ENCODE results near the gene TCP11. TPM values are rescaled to one million over a fixed set of nuclear protein-coding genes. Genes with fewer than 3 reads are reported as not detected.

Gene TCP11
- total and polyA plus RNA-seq, 2 donors (not counting 1 experiment from before 2014, with no cell fraction given): not detected

DNA sequence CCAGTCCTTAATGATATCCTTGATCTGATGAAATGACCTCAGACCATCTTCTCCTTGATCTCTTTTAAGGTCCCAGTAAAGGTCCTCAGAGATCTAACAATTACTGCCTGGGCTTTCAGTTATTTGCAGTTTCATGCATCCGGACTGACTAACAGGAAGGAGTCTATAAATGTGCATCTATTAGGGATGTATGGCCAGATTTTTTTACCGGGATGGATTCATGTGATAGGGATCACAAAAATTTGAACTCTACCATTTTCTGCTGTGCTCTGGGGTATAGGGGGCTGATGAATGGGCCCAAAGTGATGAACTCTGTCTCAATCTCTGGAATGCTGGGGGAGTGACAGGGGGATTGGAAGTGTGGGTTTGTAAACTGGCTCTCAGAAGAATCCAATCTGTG lies 36.5 kb upstream of the TCP11 start:
- no peaks in the 10 kb centered on the region for H3K36me3 ChIP-seq (replicated peaks in 1 of 2; ENCODE audit: control extremely low read depth in 1 of 2, control insufficient read depth in 1 of 2, extremely low read depth in 1 of 2, insufficient read depth in 2 of 2, low read length in 1 of 2)
- DNase-seq: no peak
- TF ChIP-seq EZH2 (IDR thresholded peaks at IDR 0.05; ENCODE audit: borderline replicate concordance, insufficient read depth, low read depth, low read length, poor library complexity, severe bottlenecking): no peak
- TF ChIP-seq, protein P1, sequence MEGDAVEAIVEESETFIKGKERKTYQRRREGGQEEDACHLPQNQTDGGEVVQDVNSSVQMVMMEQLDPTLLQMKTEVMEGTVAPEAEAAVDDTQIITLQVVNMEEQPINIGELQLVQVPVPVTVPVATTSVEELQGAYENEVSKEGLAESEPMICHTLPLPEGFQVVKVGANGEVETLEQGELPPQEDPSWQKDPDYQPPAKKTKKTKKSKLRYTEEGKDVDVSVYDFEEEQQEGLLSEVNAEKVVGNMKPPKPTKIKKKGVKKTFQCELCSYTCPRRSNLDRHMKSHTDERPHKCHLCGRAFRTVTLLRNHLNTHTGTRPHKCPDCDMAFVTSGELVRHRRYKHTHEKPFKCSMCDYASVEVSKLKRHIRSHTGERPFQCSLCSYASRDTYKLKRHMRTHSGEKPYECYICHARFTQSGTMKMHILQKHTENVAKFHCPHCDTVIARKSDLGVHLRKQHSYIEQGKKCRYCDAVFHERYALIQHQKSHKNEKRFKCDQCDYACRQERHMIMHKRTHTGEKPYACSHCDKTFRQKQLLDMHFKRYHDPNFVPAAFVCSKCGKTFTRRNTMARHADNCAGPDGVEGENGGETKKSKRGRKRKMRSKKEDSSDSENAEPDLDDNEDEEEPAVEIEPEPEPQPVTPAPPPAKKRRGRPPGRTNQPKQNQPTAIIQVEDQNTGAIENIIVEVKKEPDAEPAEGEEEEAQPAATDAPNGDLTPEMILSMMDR (IDR thresholded peaks at IDR 0.05): no peak
- no CpG with 5 or more reads among the region's 2 CpGs for WGBS (ENCODE audit: insufficient coverage)
- Mint-ChIP-seq H3K4me1 (no peaks in the 10 kb centered on the region), H3K9me3 (ENCODE audit: insufficient read depth) (no peaks in the 10 kb centered on the region), H3K27me3 (peaks cover 22% of the 10 kb centered on the region), H3K4me3 (no peak overlapping the region), H3K27ac (no peak overlapping the region)
- no peak overlapping the region for H3K27ac ChIP-seq (ENCODE audit: low read length in 2 of 2)
- POLR2A ChIA-PET: no interaction called here
- H3K4me1 ChIP-seq (ENCODE audit: control insufficient read depth in 2 of 2, insufficient read depth in 2 of 2, low read length in 2 of 2): no peaks in the 10 kb centered on the region
- H3K9ac ChIP-seq (ENCODE audit: low read length): no peak overlapping the region
- no peak overlapping the region for H3K4me2 ChIP-seq (replicated peaks; ENCODE audit: low read depth, low read length, poor library complexity, severe bottlenecking)
- H4K20me1 ChIP-seq (ENCODE audit: control insufficient read depth, insufficient read depth, low read length, poor library complexity, severe bottlenecking): no peaks in the 10 kb centered on the region
- intact Hi-C loops (cut with micrococcal nuclease): no loop called here
- H3K79me2 ChIP-seq (ENCODE audit: control insufficient read depth, insufficient read depth, low read length): no peaks in the 10 kb centered on the region
- no peak overlapping the region for H2AFZ ChIP-seq (ENCODE audit: insufficient read depth, low read depth, low read length, poor library complexity, severe bottlenecking)
- CTCF ChIA-PET: no interaction called here
- H3K9me3 ChIP-seq (ENCODE audit: control extremely low read depth in 1 of 3, control insufficient read depth in 2 of 3, insufficient read depth in 1 of 3, low read length in 2 of 3): no peaks in the 10 kb centered on the region
- no peak overlapping the region for H3K4me3 ChIP-seq (ENCODE audit: control extremely low read depth in 1 of 5, extremely low read depth in 1 of 5, insufficient read depth in 1 of 5, low read depth in 2 of 5, low read length in 4 of 5)
- no peak for ATAC-seq (ENCODE audit: low read depth)
- H3K27me3 ChIP-seq (replicated peaks in 1 of 4; ENCODE audit: control extremely low read depth in 1 of 4, control insufficient read depth in 3 of 4, insufficient read depth in 4 of 4, low read length in 3 of 4): peaks cover 0 to 4% (median under 1%) of the 10 kb centered on the region in 4 experiments

DNA sequence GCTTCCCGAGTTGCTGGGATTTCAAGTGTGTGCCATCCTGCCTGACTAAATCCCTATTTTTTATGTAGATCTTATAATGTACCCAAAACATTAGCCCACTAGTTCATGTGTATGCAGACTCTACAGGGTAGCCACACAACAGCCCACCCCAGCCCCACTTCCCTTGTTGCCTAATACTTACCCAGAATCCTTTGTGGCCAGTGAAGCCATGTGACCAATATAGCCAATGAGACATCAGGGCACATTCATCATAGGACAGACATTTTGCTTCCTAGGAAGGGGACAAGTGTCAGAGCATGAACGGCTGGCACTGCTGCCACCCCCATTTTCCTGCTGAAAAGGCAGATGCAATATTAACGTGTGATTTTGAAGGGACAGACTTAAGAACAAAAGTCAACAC lies 36.0 kb upstream of the TCP11 start:
- Mint-ChIP-seq H3K4me1 (no peaks in the 10 kb centered on the region), H3K27ac (no peak overlapping the region), H3K9me3 (ENCODE audit: insufficient read depth) (no peaks in the 10 kb centered on the region), H3K27me3 (peaks cover 25% of the 10 kb centered on the region), H3K4me3 (no peak overlapping the region)
- H3K4me1 ChIP-seq (ENCODE audit: control insufficient read depth in 2 of 2, insufficient read depth in 2 of 2, low read length in 2 of 2): no peaks in the 10 kb centered on the region
- no peak for DNase-seq
- 100% methylated on average over 1 of the region's 3 CpGs for WGBS (ENCODE audit: insufficient coverage)
- H3K27me3 ChIP-seq (replicated peaks in 1 of 4; ENCODE audit: control extremely low read depth in 1 of 4, control insufficient read depth in 3 of 4, insufficient read depth in 4 of 4, low read length in 3 of 4): peaks cover 0 to 4% (median under 1%) of the 10 kb centered on the region in 4 experiments
- H3K4me3 ChIP-seq (ENCODE audit: control extremely low read depth in 1 of 5, extremely low read depth in 1 of 5, insufficient read depth in 1 of 5, low read depth in 2 of 5, low read length in 4 of 5): no peak overlapping the region
- no peaks in the 10 kb centered on the region for H3K79me2 ChIP-seq (ENCODE audit: control insufficient read depth, insufficient read depth, low read length)
- no peak for ATAC-seq (ENCODE audit: low read depth)
- CTCF ChIA-PET: no interaction called here
- H4K20me1 ChIP-seq (ENCODE audit: control insufficient read depth, insufficient read depth, low read length, poor library complexity, severe bottlenecking): no peaks in the 10 kb centered on the region
- H3K27ac ChIP-seq (ENCODE audit: low read length in 2 of 2): no peak overlapping the region
- TF ChIP-seq, protein P1 (IDR thresholded peaks at IDR 0.05): no peak
- TF ChIP-seq EZH2 (IDR thresholded peaks at IDR 0.05; ENCODE audit: borderline replicate concordance, insufficient read depth, low read depth, low read length, poor library complexity, severe bottlenecking): no peak
- POLR2A ChIA-PET: no interaction called here
- H3K4me2 ChIP-seq (replicated peaks; ENCODE audit: low read depth, low read length, poor library complexity, severe bottlenecking): no peak overlapping the region
- no peak overlapping the region for H2AFZ ChIP-seq (ENCODE audit: insufficient read depth, low read depth, low read length, poor library complexity, severe bottlenecking)
- H3K9me3 ChIP-seq (ENCODE audit: control extremely low read depth in 1 of 3, control insufficient read depth in 2 of 3, insufficient read depth in 1 of 3, low read length in 2 of 3): no peaks in the 10 kb centered on the region
- no peak overlapping the region for H3K9ac ChIP-seq (ENCODE audit: low read length)
- intact Hi-C loops (cut with micrococcal nuclease): no loop called here
- no peaks in the 10 kb centered on the region for H3K36me3 ChIP-seq (replicated peaks in 1 of 2; ENCODE audit: control extremely low read depth in 1 of 2, control insufficient read depth in 1 of 2, extremely low read depth in 1 of 2, insufficient read depth in 2 of 2, low read length in 1 of 2)

Data from B cell (primary cell).